Naive thymus-derived CD4-positive, alpha-beta T cell (primary cell): ENCODE results near the gene TEX264. TPM values are rescaled to one million over a fixed set of nuclear protein-coding genes. Genes with fewer than 3 reads are reported as not detected.
"Not testable (repeated sequence)": the region's sequence is repeated elsewhere in the genome, so short reads cannot be mapped to it uniquely, and the experiment has no call there.

ENCODE experiments used
- ATAC-seq: fragments of 150-1000 bp; cut with Tn5 transposase; 2 replicates; pipeline ENCODE4 v1.10.0; 2021; ENCODE audit warnings: mild to moderate bottlenecking, moderate library complexity
- CTCF ChIA-PET: fragments of 350-600 bp; sonication (Branson Sonifier 250); formaldehyde crosslinking; loops from one replicate; lab custom pipeline; 2021; ENCODE audit warnings: antibody characterized with exemption; lab: Charles Lee
- POLR2A ChIA-PET: fragments of 350-600 bp; sonication (Branson Sonifier 250); formaldehyde crosslinking; loops from one replicate; lab custom pipeline; 2021; ENCODE audit warnings: antibody characterized with exemption, inconsistent platforms; lab: Charles Lee
- DNase-seq, 9 donors: peaks; one replicate each; pipeline versions ENCODE4 v3.0.0 to v3.0.0-alpha.2; 2020 to 2022; ENCODE audit warnings: mixed read lengths in 1 of 9
- H3K27ac ChIP-seq: one replicate; pipeline ENCODE4 v1.7.0; 2013; ENCODE audit warnings: mild to moderate bottlenecking, low read depth, low read length, moderate library complexity
- H3K27me3 ChIP-seq, 2 donors: one replicate each; pipeline ENCODE4 v1.7.0; 2013; ENCODE audit warnings: low read length in 2 of 2, mild to moderate bottlenecking in 2 of 2, moderate library complexity in 2 of 2; ENCODE audit not compliant: control insufficient read depth in 2 of 2, insufficient read depth in 2 of 2
- H3K36me3 ChIP-seq, 3 experiments: 1 replicate in 2 of 3; 2 replicates in 1 of 3; pipeline ENCODE4 v1.7.0; 2013; ENCODE audit warnings: low read length in 3 of 3, mild to moderate bottlenecking in 3 of 3, moderate library complexity in 1 of 3; ENCODE audit not compliant: insufficient read depth in 3 of 3, control insufficient read depth in 2 of 3
- H3K4me1 ChIP-seq, 2 donors: one replicate each; pipeline ENCODE4 v1.7.0; 2013; ENCODE audit warnings: low read length in 2 of 2, mild to moderate bottlenecking in 2 of 2, moderate library complexity in 1 of 2; ENCODE audit not compliant: control insufficient read depth in 2 of 2, insufficient read depth in 2 of 2
- H3K4me3 ChIP-seq: 2 replicates; pipeline ENCODE4 v1.7.0; 2013; ENCODE audit warnings: mild to moderate bottlenecking, low read length
- H3K9me3 ChIP-seq, 3 experiments: 1 replicate in 2 of 3; 2 replicates in 1 of 3; pipeline ENCODE4 v1.7.0; 2013; ENCODE audit warnings: low read length in 3 of 3; ENCODE audit not compliant: control insufficient read depth in 2 of 3
- H3K27ac Mint-ChIP-seq, 9 donors: one replicate each; pipeline ENCODE4 v1.8.0; 2020 to 2022; ENCODE audit warnings: mixed read lengths in 9 of 9, mild to moderate bottlenecking in 8 of 9, moderate library complexity in 5 of 9, inconsistent platforms in 2 of 9
- H3K27me3 Mint-ChIP-seq, 5 donors: one replicate each; pipeline ENCODE4 v1.8.0; 2021 to 2022; ENCODE audit warnings: mixed read lengths in 5 of 5, mild to moderate bottlenecking in 1 of 5
- H3K36me3 Mint-ChIP-seq, 5 donors: one replicate each; pipeline ENCODE4 v1.8.0; 2020 to 2022; ENCODE audit warnings: mixed read lengths in 5 of 5, mild to moderate bottlenecking in 3 of 5, inconsistent platforms in 1 of 5
- H3K4me1 Mint-ChIP-seq, 7 donors: one replicate each; pipeline ENCODE4 v1.8.0; 2020 to 2022; ENCODE audit warnings: mixed read lengths in 7 of 7, mild to moderate bottlenecking in 3 of 7, inconsistent platforms in 1 of 7
- H3K4me3 Mint-ChIP-seq, 10 donors: one replicate each; pipeline ENCODE4 v1.8.0; 2020 to 2022; ENCODE audit warnings: mild to moderate bottlenecking in 10 of 10, mixed read lengths in 10 of 10, moderate library complexity in 6 of 10, inconsistent platforms in 2 of 10
- H3K9me3 Mint-ChIP-seq, 11 donors: one replicate each; pipeline ENCODE4 v1.8.0; 2020 to 2022; ENCODE audit warnings: mixed read lengths in 11 of 11, mild to moderate bottlenecking in 4 of 11, inconsistent platforms in 1 of 11, moderate library complexity in 1 of 11
- intact Hi-C, 2 donors: fragments of 100-400 bp; cut with micrococcal nuclease; formaldehyde crosslinking; loops; one replicate each; pipeline ENCODE4 v1.15.1; 2023
- polyA plus RNA-seq, 2 donors: library from polyadenylated mRNA; unstranded; fragments of 300-500 nt; fragmentation: Illumina TruSeq; gene quantifications; one replicate each; pipeline ENCODE4 v1.2.3, GENCODE V29; 2021
- total RNA-seq, 6 experiments: library from RNA in 5 of 6; stranded (reverse) in 5 of 6; gene quantifications; 1 replicate in 5 of 6; 2 replicates in 1 of 6; pipeline ENCODE4 v1.2.3 and lab custom pipeline; 2021 to 2026

TEX264 gene
- total and polyA plus RNA-seq, 7 experiments from 2014 or later = 34.4 to 115 (median 44.2) TPM

DNA sequence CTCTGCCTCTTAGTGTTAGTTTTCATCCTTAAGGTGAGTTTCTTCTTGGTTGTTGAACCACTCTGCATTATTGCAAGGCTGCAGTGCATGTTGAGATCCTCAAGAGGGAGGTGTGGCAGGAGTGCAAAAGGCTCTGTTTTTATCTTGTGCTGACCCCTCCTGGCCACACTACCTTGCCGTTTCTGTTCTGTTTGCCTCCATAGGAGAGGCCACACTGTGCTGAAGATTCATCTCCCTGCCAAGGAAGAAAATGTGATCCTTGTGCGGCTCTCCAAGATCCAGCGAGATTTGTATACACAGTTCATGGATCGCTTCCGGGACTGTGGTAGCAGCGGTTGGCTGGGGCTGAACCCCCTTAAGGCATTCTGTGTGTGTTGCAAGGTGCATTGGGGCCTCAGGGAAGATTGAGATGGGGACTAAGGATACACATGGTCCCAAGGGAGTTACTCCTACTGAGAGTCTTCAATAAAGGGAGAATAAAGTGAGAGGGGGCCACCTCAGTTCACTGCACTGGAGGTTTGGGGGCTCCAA, 33.0 kb upstream of the TEX264 start:
- H3K27ac ChIP-seq = no peak overlapping the region
- POLR2A ChIA-PET = no interaction called here
- Mint-ChIP-seq H3K4me3 (no peak overlapping the region), H3K27me3 (no peaks in the 10 kb centered on the region), H3K27ac (peak overlapping the region in 1 of 9 donors; percentile 36), H3K4me1 (peaks cover 0 to 3% (median 0%) of the 10 kb centered on the region in 7 donors), H3K9me3 (peaks cover 0 to 2% (median 0%) of the 10 kb centered on the region in 11 donors), H3K36me3 (peaks cover 6 to 67% (median 42%) of the 10 kb centered on the region in 5 donors)
- CTCF ChIA-PET = no interaction called here
- no peak overlapping the region for H3K4me3 ChIP-seq
- intact Hi-C loops = loop anchor here (1.0 kb wide), 2 partner anchors 44 to 136 kb away; no protein-coding TSS in a partner anchor
- DNase-seq (peak in 6 of 9 donors; percentile 3 to 23 (median 15)), ATAC-seq (peak; percentile 80)
- H3K4me1 ChIP-seq = no peaks in the 10 kb centered on the region
- no peaks in the 10 kb centered on the region for H3K9me3 ChIP-seq
- peaks cover 22 to 94% (median 31%) of the 10 kb centered on the region in 3 experiments for H3K36me3 ChIP-seq
- no peaks in the 10 kb centered on the region for H3K27me3 ChIP-seq

DNA sequence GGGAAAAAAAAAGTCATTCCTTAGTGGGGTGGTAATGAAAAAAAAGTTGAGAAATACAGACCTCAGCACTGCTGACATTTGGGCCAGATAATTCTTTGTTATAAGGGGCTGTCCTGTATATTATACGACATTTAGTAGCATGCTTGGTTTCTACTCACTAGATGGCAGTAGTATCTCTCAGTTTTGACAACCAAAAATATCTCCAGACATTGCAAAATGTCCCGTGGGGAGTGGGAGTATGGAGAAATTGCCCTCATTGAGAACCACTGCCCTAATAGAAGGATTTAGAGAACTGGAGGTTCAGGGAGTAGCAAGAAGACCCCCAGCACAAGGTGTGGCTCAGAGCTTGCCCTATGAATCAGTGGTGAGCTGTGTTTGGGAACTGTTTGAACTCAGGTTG, 28.6 kb upstream of the TEX264 start:
- Histone ChIP-seq H3K4me1 (no peaks in the 10 kb centered on the region), H3K27ac (no peak overlapping the region), H3K36me3 (peaks cover 39 to 96% (median 40%) of the 10 kb centered on the region in 3 experiments), H3K4me3 (no peak overlapping the region), H3K9me3 (no peaks in the 10 kb centered on the region), H3K27me3 (no peaks in the 10 kb centered on the region)
- ATAC-seq (peak; percentile 48), DNase-seq (peak in 4 of 9 donors; percentile 9 to 26 (median 11))
- intact Hi-C loops = loop anchor here (1.0 kb wide), 4 partner anchors 27 to 158 kb away; no protein-coding TSS in a partner anchor
- Mint-ChIP-seq H3K27ac (peak overlapping the region in 2 of 9 donors; percentile 22 to 31), H3K36me3 (peaks cover 20 to 80% (median 55%) of the 10 kb centered on the region in 5 donors), H3K9me3 (no peaks in the 10 kb centered on the region), H3K4me3 (no peak overlapping the region), H3K27me3 (no peaks in the 10 kb centered on the region), H3K4me1 (peaks cover 0 to 3% (median 0%) of the 10 kb centered on the region in 7 donors)
- ChIA-PET CTCF (interaction anchor here (0.7 to 4.2 kb wide), 3 partner anchors 27 to 39 kb away, joined by 3 to 27 read pairs (median 19); partner anchors contain the start of gene TEX264), POLR2A (interaction anchor here (2.5 kb wide), 1 partner anchor 39 kb away, joined by 8 read pairs; no protein-coding TSS in a partner anchor)

DNA sequence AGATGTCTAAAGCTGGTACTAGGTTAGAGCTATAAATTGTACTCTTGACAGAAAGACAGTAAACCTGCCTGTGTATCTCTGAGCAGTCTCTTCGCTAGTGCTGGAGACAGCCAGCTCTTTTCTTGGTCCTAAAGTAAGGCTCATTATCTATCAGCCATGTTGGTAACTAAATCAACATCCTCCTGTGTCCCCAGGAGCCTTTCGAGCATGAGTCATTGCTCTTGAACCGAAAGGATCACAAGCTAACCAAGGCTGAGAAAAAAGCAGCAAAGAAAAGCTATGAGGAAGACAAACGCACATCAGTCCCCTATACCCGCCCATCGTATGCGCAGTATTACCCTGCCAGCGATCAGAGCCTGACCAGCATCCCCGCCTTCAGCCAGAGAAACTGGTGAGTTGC, 25.0 kb upstream of the TEX264 start:
- ATAC-seq = no peak
- peaks cover 20 to 70% (median 26%) of the 10 kb centered on the region in 3 experiments for H3K36me3 ChIP-seq
- no peaks in the 10 kb centered on the region for H3K27me3 Mint-ChIP-seq
- H3K4me1 ChIP-seq = no peaks in the 10 kb centered on the region
- peaks cover 0 to 1% (median 0%) of the 10 kb centered on the region in 7 donors for H3K4me1 Mint-ChIP-seq
- H3K27ac ChIP-seq = no peak overlapping the region
- H3K4me3 ChIP-seq = no peak overlapping the region
- ChIA-PET POLR2A (no interaction called here), CTCF (interaction anchor here (1.1 kb wide), 2 partner anchors 21 to 23 kb away, joined by 3 read pairs; no protein-coding TSS in a partner anchor)
- no peaks in the 10 kb centered on the region for H3K9me3 ChIP-seq
- peaks cover 0 to 2% (median 0%) of the 10 kb centered on the region in 11 donors for H3K9me3 Mint-ChIP-seq
- intact Hi-C loops = no loop called here
- H3K4me3 Mint-ChIP-seq = no peak overlapping the region
- peaks cover 33 to 86% (median 62%) of the 10 kb centered on the region in 5 donors for H3K36me3 Mint-ChIP-seq
- H3K27me3 ChIP-seq = no peaks in the 10 kb centered on the region
- no peak for DNase-seq
- no peak overlapping the region for H3K27ac Mint-ChIP-seq

DNA sequence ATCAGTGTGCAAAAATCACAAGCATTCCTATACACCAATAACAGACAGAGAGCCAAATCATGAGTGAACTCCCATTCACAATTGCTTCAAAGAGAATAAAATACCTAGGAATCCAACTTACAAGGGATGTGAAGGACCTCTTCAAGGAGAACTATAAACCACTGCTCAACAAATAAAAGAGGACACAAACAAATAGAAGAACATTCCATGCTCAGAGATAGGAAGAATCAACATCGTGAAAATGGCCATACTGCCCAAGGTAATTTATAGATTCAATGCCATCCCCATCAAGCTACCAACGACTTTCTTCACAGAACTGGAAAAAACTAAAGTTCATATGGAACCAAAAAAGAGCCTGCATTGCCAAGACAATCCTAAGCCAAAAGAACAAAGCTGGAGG, 18.9 kb upstream of the TEX264 start:
- H3K27ac ChIP-seq, POLR2A ChIA-PET, H3K9me3 ChIP-seq, ATAC-seq, intact Hi-C loops, H3K27me3 Mint-ChIP-seq, H3K4me1 Mint-ChIP-seq, CTCF ChIA-PET, H3K4me3 ChIP-seq, H3K4me3 Mint-ChIP-seq, H3K4me1 ChIP-seq, H3K27me3 ChIP-seq, DNase-seq: not testable (repeated sequence)
- H3K36me3 ChIP-seq = peaks cover 0 to 34% (median 7%) of the 10 kb centered on the region in 3 experiments
- Mint-ChIP-seq H3K36me3 (peaks cover 29 to 73% (median 46%) of the 10 kb centered on the region in 5 donors), H3K9me3 (peaks cover 0 to 13% (median 0%) of the 10 kb centered on the region in 11 donors), H3K27ac (peak overlapping the region in 2 of 9 donors; percentile 42 to 56)

DNA sequence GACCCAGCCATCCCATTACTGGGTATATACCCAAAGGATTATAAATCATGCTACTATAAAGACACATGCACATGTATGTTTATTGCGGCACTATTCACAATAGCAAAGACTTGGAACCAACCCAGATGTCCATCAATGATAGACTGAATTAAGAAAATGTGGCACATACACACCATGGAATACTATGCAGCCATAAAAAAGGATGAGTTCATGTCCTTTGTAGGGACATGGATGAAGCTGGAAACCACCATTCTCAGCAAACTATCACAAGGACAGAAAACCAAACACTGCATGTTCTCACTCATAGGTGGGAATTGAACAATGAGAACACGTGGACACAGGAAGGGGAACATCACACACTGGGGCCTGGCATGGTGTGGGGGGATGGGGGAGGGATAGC, 17.6 kb upstream of the TEX264 start:
- intact Hi-C loops, CTCF ChIA-PET, POLR2A ChIA-PET, H3K4me1 ChIP-seq, H3K4me3 Mint-ChIP-seq, H3K27ac ChIP-seq, DNase-seq, H3K9me3 ChIP-seq, H3K4me1 Mint-ChIP-seq, H3K27me3 ChIP-seq, ATAC-seq, H3K27me3 Mint-ChIP-seq, H3K4me3 ChIP-seq: not testable (repeated sequence)
- Mint-ChIP-seq H3K27ac (peak overlapping the region in 1 of 9 donors; percentile 32), H3K36me3 (peaks cover 34 to 71% (median 49%) of the 10 kb centered on the region in 5 donors), H3K9me3 (peaks cover 0 to 13% (median 0%) of the 10 kb centered on the region in 11 donors)
- H3K36me3 ChIP-seq = peaks cover 0 to 34% (median 9%) of the 10 kb centered on the region in 3 experiments

DNA sequence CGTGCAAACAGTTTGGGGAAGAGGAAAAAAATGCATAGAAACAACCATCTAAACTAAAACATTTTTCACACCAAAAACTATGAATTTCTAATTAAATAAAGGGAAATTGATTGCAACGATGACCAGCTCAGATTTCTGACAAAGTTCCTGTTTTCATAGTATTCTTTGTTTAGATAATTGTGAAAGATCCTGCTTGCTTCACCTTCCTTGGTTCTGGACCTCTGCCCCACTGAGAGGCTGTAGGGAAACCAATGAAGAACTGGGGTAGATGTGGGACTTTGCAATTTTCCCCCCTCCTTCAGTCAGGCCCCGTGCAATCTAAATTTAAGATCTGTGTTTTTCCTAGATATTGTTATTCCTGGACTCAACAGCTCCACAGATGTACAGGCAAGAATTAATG, 13.8 kb upstream of the TEX264 start:
- CTCF ChIA-PET = no interaction called here
- H3K36me3 Mint-ChIP-seq = peaks cover 14 to 63% (median 33%) of the 10 kb centered on the region in 5 donors
- peaks cover 0 to 63% (median 16%) of the 10 kb centered on the region in 3 experiments for H3K36me3 ChIP-seq

More for the DNA sequence above, 13.8 kb upstream of the TEX264 start:
- H3K27me3 ChIP-seq = no peaks in the 10 kb centered on the region
- Mint-ChIP-seq H3K27ac (no peak overlapping the region), H3K9me3 (peaks cover 0 to 9% (median 0%) of the 10 kb centered on the region in 11 donors), H3K4me1 (no peaks in the 10 kb centered on the region), H3K4me3 (no peak overlapping the region), H3K27me3 (no peaks in the 10 kb centered on the region)
- DNase-seq = no peak
- no peak overlapping the region for H3K4me3 ChIP-seq
- POLR2A ChIA-PET = interaction anchor here (0.6 kb wide), 1 partner anchor 1090 kb away, joined by 3 read pairs; the partner anchor contains the start of gene C3orf18
- intact Hi-C loops = no loop called here
- no peak for ATAC-seq
- no peaks in the 10 kb centered on the region for H3K4me1 ChIP-seq
- no peak overlapping the region for H3K27ac ChIP-seq
- H3K9me3 ChIP-seq = no peaks in the 10 kb centered on the region
